ENCODE measurements around the gene MAPKAP1.

MAPKAP1 gene

GRCh38 chr9:125642311-125642710 lies 64.7 kb downstream of the MAPKAP1 start:
- DNase-seq (ENCODE audit: low spot score), result no peak

- no peak for DNase-seq (ENCODE audit: low spot score)
These were observed 68.0 kb downstream of the MAPKAP1 start for GRCh38 chr9:125639057-125639456.

- DNase-seq (ENCODE audit: low spot score), result no peak
These were observed 68.6 kb downstream of the MAPKAP1 start for GRCh38 chr9:125638239-125639045.

- no peak for DNase-seq (ENCODE audit: low spot score)
These were observed 69.8 kb downstream of the MAPKAP1 start for GRCh38 chr9:125637241-125637640.

- no peak for DNase-seq (ENCODE audit: low spot score)
These were observed 71.1 kb downstream of the MAPKAP1 start for GRCh38 chr9:125635888-125636287.

GRCh38 chr9:125634040-125634717 lies 72.8 kb downstream of the MAPKAP1 start:
- DNase-seq (ENCODE audit: low spot score), result no peak

GRCh38 chr9:125633116-125633745 lies 73.8 kb downstream of the MAPKAP1 start:
- no peak for DNase-seq (ENCODE audit: low spot score)

- DNase-seq (ENCODE audit: low spot score), result no peak
These were observed 74.5 kb downstream of the MAPKAP1 start for GRCh38 chr9:125632321-125633115.

GRCh38 chr9:125631391-125632085 lies 75.5 kb downstream of the MAPKAP1 start:
- DNase-seq (ENCODE audit: low spot score), result peak; percentile 77

GRCh38 chr9:125630436-125630835 lies 76.6 kb downstream of the MAPKAP1 start:
- no peak for DNase-seq (ENCODE audit: low spot score)

GRCh38 chr9:125629446-125629845 lies 77.6 kb downstream of the MAPKAP1 start:
- DNase-seq (ENCODE audit: low spot score), result no peak

GRCh38 chr9:125626187-125626586 lies 80.8 kb downstream of the MAPKAP1 start:
- no peak for DNase-seq (ENCODE audit: low spot score)

- DNase-seq (ENCODE audit: low spot score), result no peak
These were observed 85.8 kb downstream of the MAPKAP1 start for GRCh38 chr9:125621170-125621569.

GRCh38 chr9:125620216-125620615 lies 86.8 kb downstream of the MAPKAP1 start:
- DNase-seq (ENCODE audit: low spot score), result no peak

- DNase-seq (ENCODE audit: low spot score), result no peak
These were observed 89.9 kb downstream of the MAPKAP1 start for GRCh38 chr9:125617087-125617486.

- DNase-seq (ENCODE audit: low spot score), result no peak
These were observed 93.9 kb downstream of the MAPKAP1 start for GRCh38 chr9:125613141-125613540.

- DNase-seq (ENCODE audit: low spot score), result no peak
These were observed 94.4 kb downstream of the MAPKAP1 start for GRCh38 chr9:125612616-125613015.

GRCh38 chr9:125611121-125611765 lies 95.8 kb downstream of the MAPKAP1 start:
- DNase-seq (ENCODE audit: low spot score), result no peak

- no peak for DNase-seq (ENCODE audit: low spot score)
These were observed 97.3 kb downstream of the MAPKAP1 start for GRCh38 chr9:125609744-125610143.

- no peak for DNase-seq (ENCODE audit: low spot score)
These were observed 98.4 kb downstream of the MAPKAP1 start for GRCh38 chr9:125608489-125609224.

Data from AG08395 (cell line).